ENCODE measurements around the gene SLC22A31.
"Not testable (repeated sequence)": the region's sequence is repeated elsewhere in the genome, so short reads cannot be mapped to it uniquely, and the experiment has no call there.

- TF ChIP-seq CTCF (IDR thresholded peaks at IDR 0.05; ENCODE audit: low read depth, low read length); EZH2phosphoT487 (IDR thresholded peaks at IDR 0.05; ENCODE audit: low read depth): not testable (repeated sequence)
Observed at GRCh38 chr16:89247734-89248075, 47.4 kb upstream of the SLC22A31 start.
